DMS 273 treated with DMSO at 0.1 percent for 48 hours (cell line): ENCODE data around the gene RESP18.

Source experiments
- DNase-seq: peaks from one replicate; lab custom pipeline; 2025; lab: John Stamatoyannopoulos, UW

Gene RESP18

DNA sequence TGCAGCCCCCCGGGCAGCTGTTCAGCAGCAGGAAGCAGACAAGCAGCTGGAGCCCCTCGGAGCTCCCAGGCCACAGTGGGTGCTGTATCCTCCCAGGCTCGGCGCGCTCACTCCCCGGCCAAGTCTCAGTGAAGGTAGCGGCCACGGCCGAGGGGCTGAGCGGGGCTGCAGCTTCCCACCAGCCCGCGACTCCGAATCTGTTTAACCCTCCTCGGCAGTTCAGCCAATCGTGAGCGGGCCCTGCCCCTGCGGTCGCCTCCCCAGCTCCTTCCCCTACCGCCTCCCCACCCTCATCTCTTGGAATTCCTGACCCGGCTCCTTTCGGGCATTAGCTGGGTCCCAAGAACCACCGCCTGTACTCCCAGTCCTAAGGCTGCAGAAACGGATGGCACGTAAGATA is at the start of gene RESP18:
Gene RESP18, minus strand, starts transcription at position 203 of the 400 bp plus-strand sequence.
- DNase-seq, result no peak

DNA sequence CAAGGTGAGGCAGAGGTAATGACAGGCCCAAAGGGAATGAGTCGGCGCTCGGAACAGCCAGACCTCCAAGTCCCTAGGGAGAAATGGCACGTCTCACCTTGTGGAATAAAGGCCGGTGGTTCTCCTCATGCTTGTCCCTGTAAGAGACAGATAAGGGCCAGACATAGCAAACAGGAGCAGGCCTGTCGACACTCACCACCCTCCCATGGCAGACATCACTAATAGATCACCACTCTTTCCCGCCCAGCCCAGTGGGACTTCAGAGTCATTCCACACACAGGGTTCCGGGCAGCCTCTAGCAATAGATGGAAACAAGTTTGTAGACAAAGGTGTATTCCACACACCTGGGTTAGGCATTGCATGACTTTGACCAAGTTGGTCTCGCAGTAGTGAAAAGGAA is 48.9 kb upstream of the RESP18 start:
- DNase-seq, result no peak

DNA sequence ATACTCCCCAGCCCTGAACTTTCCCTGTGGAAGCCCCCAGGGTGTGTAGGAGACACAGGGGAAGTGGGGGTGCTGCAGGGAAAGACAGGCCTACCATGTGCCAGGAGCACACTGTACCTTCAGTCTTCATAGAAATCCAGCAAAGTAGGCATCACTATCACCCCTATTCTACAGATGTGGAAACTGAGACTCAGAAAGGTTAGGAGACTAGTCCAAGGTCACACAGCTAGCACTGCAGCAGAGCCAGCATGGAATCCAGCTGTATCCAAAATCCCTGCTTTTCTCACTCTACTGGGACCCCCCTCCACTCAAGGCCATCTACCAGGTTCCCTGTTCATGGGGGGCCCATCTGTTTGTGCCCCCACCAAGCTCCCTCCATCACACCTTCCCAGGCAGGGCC is 48.4 kb upstream of the RESP18 start:
- no peak for DNase-seq

DNA sequence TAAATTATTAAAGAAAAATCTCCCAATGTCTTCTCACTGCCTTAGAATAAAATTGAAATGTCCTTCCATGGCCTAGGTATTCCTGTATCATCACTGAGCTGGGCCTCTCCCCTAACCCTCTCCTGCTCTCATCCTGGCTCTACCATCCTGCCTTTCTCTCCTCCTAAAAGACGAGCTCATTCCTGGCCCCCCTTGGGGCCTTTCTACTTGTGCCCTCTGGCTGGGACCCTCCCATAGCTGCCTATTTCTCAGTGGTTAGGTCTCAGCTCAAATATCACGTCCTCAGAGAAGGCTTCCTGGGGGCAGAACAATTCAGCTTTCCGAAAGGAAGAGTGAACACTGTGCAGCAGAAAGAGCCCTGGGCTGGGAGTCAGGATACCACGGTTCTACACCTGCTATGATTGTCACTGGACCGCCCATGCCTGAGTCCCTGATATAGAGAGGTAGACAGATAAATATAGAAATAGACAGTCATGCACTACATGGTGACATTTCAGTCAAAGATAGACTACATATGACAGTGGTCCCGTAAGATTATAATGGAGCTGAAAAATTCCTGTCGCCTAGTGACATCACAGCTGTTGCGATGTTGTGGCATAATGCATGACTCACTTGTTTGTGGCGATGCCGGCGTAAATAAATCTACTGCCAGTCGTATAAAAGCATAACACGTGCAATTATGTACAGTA is 45.8 kb upstream of the RESP18 start:
- DNase-seq, result no peak

DNA sequence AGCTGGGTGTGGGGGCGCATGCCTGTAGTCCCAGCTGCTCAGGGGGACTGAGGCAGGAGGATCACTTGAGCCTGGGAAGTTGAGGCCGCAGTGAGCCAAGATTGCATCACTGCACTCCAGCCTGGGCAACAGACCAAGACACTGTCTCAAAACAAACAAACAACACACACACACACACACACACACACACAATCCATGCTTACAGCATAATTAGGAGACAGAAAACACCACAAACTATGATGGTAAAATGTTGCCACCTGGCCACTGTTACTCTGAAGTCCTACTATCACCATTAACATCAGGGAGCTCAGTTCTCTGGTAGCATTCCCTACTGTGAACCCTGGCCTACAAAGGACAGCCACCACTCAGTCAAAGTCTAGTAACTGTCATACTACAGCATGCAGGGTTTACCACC is 36.9 kb upstream of the RESP18 start:
- no peak for DNase-seq

DNA sequence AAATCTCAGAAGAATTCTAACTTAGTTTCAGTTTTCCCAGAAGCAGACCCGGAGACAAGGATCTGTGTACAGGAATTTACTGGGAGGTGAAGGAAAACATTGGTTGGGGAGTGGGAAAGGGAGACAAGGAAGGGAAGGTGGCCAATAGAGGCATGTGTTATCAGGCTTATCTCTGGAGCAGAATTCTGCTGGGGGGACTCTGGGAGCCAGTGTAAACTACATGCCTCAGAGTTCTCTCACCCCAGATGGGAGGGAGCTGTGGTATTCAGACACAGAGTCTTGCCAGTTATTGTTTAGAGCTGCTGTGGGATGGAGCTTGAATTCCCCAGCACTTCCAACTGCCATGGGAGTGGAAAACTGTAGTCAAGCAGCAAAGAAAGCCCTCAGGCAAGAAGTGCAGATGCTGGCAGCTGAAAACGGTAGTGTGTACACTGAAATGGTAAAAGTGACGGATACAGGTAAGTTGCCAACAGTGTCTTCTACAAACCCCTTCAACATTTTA is 36.2 kb upstream of the RESP18 start:
- peak; percentile 10 for DNase-seq

DNA sequence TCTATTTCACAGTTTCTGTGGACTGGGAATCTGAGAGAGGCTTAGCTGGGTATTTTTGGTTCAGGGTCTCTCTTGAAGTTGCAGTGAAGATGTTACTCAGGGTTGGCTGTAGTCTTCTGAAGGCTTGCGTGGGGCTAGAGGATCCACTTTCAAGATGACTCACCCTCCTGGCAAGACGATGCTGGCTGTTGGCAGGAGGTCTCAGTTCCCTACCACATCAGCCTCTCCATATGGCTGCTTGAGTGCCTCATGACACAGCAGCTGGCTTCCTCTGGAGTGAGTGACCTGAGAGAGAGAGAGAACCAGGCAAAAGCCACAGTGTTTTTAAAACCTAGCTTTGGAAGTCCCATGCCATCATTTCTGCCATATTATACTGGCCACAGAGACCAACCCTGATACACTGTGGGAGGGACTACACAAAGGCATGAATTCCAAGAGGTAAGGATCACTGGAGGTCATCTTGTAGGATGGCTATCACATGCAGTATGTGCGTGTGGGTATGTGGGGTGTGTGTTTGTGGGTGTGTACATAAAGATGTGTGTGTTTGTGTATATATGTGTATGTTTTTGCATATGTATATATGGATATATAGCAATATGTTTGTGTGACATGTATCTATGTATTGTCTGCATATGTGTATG is 30.1 kb upstream of the RESP18 start:
- peak; percentile 90 for DNase-seq

DNA sequence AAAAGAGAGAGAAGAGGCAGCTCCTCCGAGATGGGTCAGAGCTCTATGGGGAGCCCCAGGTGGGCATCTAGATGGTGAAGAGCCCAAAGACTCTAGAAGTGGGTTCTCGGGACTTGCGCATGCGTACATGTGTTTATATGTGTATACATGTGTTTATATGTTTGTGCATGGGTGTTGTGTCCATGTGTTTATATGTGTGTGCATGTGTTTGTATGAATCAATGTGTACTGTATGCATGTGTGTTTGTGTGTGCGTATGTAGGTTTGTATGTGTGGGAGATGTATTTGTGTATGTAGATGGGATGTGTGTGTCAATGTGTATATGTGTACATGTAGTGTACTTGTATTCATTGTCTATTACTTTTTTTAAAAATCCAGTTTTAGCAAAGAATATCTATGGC is 29.5 kb upstream of the RESP18 start:
- no peak for DNase-seq

DNA sequence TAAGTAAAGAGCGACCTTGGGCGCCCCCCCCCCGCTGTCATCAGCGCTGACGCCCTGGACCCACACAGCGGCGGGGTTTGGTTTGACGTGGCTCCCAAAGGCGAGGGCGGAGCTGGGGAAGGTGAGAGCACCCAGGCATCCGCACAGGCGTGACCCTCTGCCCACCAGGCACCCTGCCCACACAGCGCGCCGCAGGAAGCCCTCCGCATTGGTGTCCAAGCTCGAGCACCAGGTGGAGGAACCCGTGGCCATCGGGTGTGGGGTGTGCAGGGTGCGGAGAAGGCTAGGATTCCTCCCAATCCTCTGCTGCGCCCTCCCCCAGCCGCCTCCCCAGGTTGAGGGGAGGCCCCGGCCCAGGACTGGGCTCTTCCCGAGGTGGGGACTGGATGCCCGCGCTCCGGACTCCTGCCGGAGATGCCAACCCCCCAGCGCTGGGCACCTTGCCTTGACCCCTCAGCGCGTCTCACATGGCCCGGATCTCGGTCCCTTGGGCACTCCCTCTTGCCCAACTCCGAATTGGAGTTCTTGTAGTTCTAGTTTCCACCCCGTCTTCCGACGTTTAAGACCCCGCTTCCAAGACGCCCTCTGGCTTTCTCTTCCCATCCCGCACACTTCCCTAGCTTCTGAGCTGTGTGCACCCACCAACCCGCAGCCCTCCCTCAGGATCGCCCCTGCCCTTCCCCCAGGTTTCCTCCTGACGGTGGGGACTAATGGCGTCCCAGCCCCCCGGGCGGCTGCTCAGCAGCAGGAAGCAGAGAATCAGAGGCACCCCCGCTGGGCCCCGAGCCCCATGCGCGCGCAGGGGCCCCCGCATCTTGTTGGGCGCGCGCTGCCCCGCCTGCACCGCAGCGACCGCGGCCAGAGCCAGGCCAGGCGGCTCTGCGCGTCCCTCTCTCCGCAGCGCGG is 25.9 kb upstream of the RESP18 start:
- no peak for DNase-seq

DNA sequence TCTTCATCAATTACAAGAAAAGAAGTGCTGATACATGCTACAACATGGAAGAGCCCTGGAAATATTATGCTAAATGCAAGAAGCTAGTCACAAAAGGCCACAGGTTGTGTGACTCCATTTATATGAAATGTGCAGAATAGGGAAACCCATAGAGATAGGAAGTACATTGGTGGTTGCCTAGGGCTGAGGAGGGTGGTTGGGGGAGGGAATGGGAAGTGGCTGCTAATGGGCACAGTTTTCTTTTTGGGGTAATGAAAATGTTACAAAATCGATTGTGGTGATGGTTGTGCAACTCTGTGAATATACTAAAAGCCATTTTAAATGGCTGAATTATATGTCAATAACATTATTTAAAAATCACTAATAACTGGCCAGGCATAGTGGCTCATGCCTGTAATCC is 24.3 kb upstream of the RESP18 start:
- no peak for DNase-seq

DNA sequence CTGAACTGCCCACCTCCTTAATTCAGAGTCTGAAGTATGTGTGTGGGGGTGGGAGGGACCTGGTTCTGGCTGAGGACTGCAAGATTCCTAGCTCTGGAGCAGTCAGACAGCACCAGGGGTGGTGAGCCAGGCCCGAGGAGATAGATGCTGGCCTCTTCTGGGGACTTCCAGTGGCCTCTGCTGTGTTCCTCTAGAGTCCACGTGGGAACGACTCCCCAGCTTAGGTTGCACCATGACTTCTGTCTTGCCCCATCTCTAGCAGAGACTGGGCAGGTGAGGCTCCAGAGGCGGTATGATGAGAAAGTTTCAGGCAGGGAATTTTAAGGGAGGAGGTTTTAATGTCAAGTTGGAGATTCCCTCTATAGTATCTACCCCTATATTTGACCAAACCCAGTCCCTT is 22.0 kb upstream of the RESP18 start:
- no peak for DNase-seq

DNA sequence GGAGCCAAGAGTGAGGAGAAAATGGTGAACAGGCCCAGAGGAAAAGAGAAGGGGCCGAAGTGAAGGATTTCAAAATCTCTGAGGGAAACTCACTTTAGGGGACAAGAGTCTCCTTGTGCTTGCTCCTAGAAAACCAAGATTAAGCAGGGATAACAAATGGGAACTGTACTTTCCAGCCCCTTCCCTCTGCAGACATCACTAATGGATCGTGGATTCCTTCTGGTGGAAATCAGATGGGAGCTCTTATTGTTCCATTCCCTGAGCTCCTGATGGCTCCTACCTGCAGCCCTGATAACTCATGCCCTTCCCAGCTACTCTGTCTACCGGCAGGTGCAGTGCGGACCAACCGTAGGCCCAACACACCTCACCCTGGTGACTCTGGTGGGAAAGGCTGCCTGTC is 20.6 kb upstream of the RESP18 start:
- DNase-seq, result no peak

DNA sequence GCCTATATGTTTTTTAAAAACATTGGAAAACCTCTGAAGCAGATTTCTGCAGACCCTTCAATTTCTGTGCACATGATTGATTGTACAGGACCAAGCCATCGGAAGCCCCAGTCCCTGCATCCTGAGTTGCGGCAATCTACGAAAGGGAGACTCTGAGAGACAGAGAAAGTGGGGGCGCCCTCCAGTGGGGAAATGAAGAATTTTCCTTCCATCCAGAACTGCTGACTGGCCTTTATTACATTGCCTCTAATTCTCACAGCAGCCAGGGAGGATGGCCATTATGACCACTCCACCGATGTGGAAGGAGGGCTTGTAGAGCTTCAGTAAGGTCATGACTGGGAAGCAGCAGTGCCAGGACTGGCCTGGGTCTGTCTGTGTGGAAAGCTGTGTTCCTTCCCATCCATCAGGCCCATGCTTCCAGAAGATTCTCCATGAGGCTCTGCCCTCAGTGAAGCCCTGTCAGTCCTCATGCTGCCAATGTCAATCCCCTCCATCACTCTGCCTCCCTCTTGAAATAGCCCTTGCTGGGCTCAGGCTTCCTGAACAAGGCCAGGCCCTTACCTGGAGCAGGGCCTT is 20.0 kb upstream of the RESP18 start:
- DNase-seq, result no peak

DNA sequence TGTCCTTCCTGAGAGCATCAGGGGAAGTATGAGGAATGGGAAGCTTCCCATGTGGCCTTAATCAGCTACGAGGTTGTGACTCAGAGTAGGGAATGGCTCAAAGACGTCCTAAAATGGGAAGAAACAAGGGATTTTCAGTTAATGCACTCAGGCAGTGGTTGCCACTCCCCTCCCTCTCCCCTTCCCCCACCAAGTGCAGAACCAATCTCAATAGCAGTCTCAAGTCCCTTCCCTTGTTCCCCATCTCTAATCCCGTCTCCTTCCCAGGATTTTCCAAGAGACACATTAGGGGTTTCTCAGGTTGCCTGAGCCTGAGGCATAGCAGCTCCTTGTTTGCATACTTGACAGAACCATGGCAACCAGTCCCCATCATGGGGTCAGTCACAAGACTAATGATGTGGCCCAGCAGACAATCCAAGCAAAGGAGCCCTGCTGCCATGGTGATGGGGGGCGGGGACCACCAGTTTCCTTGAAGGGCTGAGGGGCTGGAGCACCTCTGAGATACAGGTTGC is 18.2 kb upstream of the RESP18 start:
- DNase-seq, result no peak

DNA sequence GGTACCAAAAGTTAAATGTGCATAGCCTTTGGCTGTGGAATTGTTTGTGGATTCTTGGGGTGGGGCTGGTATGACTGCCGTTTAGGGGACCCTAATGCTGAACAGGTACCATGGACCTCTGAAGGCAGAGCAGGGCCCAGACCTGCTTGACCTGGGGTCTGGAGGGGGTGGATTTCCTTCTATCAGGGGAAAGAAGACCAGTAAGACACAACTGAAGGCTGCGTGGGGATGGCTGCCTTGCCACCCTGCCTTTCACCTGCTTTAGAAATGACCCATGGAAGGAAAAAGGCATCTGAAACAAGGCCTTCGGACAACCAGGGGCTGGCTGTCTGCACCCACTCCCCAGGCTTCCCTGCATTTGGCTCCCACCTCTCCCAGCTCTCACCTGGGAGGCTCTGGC is 17.7 kb upstream of the RESP18 start:
- DNase-seq, result no peak

DNA sequence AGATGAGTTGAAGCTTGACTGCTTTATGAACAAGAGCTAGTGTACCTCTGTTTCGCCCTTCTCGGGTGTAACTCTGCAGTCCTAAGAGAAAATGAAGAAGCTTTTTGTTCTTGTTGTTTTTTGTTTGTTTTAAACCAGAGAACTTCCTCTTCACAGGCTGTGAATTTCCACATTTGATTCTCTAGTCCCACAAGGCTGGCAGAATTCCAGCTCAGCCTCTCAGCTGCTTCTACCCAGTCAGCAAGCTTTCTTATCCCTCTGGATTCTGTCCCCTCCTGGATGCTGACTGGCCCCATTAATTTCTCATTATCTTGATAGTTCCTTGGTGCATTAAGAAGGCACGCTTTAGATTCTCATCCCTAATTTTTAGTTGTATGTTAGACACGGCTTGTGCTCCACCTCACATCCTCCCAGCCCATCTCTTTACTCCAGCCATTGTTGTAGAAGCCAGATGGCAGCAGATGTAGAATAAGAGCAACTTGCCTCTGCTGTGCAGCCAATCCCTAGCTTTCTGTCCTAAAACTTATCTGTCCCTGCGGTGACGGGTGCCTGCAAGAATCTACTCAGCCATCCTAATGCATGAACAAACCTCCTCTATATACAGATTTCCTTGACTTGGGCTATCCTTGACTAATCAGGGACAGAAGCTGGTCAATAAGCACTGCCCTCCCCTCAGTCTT is 12.3 kb upstream of the RESP18 start:
- peak; percentile 15 for DNase-seq

DNA sequence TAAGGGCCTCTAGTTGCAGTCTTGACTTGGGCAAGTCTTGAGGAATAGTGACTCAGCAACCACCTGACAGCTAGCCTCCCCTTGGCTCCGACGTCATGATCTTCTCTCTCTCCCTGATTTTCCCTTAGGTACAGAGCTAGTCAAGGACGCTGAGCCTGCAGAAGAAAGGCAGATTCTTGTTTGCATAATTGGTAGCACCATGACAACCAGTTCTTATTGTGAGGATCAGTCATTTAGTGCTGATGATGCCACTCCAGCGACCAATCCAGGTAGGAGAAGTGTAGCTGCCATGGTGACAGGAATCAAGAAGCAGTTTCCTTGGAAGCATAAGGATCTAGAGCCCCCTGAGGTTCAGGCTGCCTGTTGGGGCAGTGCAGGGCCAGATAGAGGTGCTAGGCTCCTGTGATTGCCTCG is 2.8 kb upstream of the RESP18 start:
- no peak for DNase-seq

DNA sequence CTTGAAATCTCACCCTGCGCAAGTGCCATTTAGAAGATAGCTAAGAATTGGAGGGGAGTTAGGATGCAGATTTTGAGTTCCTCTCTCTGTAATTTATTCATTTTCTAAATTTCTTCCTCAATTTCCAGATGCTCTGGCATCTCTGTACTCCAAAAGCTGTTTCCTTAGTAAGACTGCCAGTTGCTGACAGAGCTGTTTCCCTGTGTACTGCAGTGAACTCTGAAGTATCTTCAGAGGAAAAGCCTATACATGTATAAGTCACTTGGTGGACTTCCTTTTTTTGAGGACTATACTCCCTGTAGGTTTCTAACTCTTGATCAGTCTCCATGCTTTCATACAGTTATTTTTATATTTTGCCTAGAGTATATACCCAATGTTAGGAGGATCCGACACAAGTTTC is 1.5 kb upstream of the RESP18 start:
- no peak for DNase-seq

DNA sequence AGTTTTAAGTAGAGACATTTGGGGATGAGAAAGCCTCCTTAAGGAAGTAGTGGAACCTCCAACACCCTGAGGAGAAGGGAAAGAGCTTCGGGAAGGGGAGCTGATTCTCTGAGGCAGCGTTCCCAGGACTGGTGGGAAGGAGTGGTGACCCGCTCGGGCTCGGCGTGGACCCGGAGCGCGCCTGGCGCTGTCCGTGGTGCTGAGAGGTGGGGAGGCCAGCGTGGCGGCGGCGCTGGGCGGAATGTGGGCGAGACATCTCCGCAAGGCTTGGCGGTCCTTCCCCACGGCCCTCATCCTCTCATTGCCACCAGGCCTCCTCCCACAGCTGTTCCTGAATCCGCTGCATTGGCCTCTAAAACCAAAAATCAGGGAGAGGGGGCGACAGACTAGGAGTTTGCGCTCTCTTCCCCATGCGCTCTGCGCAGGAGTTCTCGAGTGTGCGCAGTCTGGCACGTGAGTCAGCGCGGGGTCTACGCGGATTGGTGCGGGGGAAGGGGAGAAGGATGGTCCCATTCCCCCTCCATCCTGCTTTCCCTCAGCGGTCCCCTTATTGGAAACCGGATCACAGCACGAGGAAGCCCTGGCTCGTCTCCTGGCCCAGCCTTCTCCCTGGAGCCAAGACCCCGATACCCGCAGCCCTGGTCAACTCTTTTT is 857 bp downstream of the RESP18 start:
- no peak for DNase-seq

DNA sequence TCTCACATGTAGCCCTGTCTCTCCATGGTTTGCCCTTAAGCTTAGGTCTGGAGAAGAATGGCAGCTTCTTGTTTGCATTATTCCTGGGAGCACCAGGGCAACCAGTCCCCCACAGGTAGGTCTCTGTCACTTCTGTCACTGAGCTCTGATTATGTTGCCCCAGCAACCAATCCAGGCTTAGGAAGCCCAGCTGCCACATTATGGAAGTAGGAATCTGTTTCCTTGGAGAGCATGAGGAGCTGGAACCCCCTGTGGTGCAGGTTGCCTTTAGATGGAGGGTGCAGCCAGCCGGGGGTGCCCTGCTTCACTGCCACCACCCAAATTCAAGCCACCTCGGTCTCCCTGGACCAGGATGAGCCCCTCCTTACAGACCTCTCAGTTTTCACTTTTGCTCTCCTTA is 4.8 kb downstream of the RESP18 start:
- DNase-seq, result no peak

DNA sequence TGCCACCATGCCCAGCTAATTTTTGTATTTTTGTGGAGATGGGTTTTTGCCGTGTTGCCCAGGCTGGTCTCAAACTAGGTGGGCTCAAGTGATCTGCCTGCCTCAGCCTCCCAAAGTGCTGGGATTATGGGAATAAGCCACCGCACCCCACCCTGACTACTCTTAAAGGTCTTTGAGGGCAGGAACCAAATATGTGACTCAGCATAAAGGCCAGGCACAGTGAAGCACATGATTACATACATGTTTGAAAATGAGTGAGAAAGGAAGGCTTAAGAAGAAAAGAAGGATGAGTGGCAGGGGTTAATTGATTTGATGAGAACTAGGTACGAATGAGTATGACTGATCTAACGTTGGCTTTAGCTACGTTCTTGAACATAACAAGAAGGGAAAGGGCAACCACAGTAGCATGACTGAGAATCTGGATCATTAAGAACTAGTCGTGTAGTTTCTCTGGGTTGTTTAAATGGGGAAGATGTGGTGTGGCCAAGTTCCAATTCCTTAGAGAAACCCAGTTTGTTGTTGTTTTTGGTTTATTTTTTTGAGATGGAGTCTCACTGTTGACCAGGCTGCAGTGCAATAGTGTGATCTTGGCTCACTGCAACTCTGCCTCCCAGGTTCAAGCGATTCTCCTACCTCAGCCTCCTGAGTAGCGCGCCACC is 6.8 kb downstream of the RESP18 start:
- DNase-seq, result no peak
